Vagina (tissue), 2 donors: ENCODE data around the gene MTSS2.

Experiments used
- CTCF ChIP-seq, 3 experiments: fragments of 450-650 bp in 2 of 3; fragments of 200-600 bp in 1 of 3; sonication (generic) in 1 of 3; IDR thresholded peaks; one replicate each; pipeline ENCODE4 v1.5.1; 2017 to 2019; ENCODE audit warnings: antibody characterized with exemption in 3 of 3, mild to moderate bottlenecking in 2 of 3, moderate library complexity in 2 of 3
- POLR2AphosphoS5 ChIP-seq, 2 donors: sonication (generic); formaldehyde crosslinking; IDR thresholded peaks; one replicate each; pipeline ENCODE4 v1.9.0; 2017; ENCODE audit warnings: antibody characterized with exemption in 2 of 2, mild to moderate bottlenecking in 2 of 2, low read depth in 1 of 2; ENCODE audit not compliant: insufficient read depth in 1 of 2

DNA sequence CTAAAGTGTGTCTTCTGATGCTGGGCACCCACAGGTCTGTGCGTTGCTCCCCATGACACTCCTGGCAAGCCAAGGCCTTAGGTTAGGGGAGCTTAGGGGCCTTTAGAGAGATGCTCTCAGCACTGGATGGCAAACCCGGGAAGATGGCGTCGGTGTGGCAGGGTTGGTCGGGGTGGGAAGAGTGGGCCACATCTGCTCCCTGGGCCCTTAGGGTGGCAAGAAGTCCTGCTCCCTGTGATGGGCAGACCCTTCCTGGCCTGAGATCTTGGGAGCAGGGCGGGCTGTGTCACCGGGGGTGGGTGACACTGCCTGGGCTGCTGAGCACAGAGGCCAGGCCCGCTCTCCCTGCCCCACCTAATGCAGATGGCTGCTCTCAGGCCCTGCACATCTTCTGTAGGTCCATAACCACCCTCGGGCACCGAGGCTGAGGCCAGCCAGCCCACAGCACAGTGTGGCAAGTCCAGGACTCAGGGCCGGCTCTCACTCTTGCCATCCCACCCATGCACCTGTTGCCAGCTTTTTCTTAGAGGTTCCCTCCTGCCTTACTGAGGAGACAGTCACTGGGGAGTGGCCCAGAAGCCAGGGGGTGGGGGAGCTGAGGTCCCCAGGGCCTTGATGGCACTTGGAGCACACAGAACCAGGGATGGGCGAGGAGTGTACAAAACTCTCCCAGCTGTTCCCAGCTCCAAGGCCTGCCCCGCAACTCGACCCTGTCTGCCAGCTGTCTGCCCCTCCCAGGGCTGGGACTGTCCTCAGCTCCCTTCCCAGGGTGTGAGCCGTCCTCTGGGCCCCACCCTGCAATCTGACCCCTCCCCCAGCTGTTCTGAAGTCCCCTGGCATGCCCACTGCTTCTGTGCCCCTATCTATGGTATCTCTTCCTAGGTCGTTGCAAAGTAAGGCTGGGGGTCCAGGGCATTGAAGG is 4.4 kb upstream of the MTSS2 start:
- no peak for TF ChIP-seq POLR2AphosphoS5 (IDR thresholded peaks at IDR 0.05; ENCODE audit: insufficient read depth in 1 of 2, low read depth in 1 of 2)
- no peak for TF ChIP-seq CTCF (IDR thresholded peaks at IDR 0.05)
